Measurements from ENCODE around the gene DHRS7.

DNA sequence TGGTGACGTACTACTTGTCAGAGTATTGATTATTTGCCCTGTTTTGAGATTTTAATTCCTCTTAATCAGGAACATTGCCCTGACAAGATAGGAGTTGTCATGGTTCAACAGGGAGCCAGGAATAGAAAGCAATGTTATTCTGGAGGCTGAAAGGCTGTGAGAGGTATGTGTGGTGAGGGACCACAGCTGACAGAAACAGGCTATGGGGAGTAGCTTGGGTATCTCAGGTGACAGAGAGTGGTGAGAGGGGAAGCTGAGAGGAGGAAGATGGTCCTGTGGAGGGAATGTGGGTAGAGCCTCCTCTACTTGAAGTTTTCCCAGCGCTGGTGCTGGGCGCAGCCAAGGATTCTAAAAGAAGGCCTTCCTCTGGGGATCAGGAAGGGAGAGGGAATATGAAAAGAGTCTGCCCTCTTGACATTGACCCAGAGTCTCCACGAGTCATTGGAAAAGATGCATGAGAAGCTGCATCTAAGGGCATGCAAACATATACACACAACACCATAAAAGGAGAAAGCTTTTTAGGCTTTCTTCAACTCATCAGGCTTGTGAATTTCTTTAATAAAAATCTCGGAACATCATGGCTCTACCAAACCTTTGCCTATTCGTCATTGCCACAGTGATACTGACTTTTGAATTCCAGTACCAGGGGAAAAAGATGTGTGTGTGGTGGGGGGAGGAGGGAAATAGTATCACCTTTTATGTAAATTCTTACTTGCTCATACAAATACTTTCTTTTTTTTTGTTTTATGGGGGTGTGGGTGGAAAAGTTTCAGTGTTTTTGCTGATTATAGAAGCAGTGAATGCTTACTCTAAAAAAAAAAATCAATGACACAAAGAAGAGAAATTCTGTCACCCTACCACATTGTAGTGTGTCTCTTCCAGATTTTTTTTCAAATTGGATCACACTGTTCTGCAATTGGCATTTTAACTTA is 39.9 kb upstream of the DHRS7 start:
- TF ChIP-seq, protein P1, sequence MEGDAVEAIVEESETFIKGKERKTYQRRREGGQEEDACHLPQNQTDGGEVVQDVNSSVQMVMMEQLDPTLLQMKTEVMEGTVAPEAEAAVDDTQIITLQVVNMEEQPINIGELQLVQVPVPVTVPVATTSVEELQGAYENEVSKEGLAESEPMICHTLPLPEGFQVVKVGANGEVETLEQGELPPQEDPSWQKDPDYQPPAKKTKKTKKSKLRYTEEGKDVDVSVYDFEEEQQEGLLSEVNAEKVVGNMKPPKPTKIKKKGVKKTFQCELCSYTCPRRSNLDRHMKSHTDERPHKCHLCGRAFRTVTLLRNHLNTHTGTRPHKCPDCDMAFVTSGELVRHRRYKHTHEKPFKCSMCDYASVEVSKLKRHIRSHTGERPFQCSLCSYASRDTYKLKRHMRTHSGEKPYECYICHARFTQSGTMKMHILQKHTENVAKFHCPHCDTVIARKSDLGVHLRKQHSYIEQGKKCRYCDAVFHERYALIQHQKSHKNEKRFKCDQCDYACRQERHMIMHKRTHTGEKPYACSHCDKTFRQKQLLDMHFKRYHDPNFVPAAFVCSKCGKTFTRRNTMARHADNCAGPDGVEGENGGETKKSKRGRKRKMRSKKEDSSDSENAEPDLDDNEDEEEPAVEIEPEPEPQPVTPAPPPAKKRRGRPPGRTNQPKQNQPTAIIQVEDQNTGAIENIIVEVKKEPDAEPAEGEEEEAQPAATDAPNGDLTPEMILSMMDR (IDR thresholded peaks at IDR 0.05), result no peak
- TF ChIP-seq POLR2A (IDR thresholded peaks at IDR 0.05), result no peak
